GM12874 (cell line): ENCODE results near the gene ITGA11.

Source experiments
- TF ChIP-seq, protein P1 (sequence below): IDR thresholded peaks from 2 replicates; pipeline ENCODE4 v1.5.1; 2011; ENCODE audit warnings: low read depth, mild to moderate bottlenecking, control low read depth, low read length, moderate library complexity; ENCODE audit not compliant: insufficient read depth

The ITGA11 gene

DNA sequence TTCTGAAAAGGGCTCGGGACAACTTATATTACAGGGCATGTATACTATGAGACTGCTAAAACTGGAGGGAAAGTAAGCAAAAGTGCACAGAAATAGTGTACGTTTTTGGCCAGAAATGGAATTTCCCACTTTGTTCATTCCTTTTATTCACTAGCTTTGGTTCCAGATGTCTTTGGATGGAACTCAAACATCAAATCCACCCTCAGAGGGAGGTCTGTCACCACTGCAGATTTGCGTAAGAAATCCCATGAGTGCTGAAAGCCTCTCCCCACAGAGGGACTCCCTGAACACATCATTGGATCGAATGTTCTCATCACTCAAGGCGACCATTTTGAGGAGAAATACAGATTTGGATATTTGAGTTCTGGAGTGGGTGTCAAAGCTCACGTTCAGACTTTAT, 82.8 kb downstream of the ITGA11 start:
- TF ChIP-seq, protein P1, sequence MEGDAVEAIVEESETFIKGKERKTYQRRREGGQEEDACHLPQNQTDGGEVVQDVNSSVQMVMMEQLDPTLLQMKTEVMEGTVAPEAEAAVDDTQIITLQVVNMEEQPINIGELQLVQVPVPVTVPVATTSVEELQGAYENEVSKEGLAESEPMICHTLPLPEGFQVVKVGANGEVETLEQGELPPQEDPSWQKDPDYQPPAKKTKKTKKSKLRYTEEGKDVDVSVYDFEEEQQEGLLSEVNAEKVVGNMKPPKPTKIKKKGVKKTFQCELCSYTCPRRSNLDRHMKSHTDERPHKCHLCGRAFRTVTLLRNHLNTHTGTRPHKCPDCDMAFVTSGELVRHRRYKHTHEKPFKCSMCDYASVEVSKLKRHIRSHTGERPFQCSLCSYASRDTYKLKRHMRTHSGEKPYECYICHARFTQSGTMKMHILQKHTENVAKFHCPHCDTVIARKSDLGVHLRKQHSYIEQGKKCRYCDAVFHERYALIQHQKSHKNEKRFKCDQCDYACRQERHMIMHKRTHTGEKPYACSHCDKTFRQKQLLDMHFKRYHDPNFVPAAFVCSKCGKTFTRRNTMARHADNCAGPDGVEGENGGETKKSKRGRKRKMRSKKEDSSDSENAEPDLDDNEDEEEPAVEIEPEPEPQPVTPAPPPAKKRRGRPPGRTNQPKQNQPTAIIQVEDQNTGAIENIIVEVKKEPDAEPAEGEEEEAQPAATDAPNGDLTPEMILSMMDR, result no peak

GRCh38 chr15:68348606-68349005, 83.4 kb downstream of the ITGA11 start:
- TF ChIP-seq, protein P1, result no peak

DNA sequence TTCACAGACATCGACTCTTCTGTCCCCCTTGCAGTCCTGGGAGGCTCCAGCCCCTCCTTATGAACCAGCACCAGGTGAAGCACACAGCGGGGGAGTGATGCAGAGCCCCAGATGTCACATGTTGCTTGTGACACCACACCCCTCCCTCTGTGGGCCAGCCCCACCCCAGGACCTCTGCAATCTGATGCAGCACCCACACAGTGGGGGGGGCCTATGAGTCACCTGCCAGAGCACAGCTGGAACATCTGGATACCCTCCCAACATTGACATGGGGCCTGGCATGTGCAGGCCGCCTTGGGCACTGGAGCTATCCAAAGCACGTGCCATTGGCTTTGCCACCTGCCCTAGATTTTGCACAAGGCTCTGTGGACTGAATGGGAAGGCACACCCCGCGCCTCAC, 83.9 kb downstream of the ITGA11 start:
- TF ChIP-seq, protein P1, result no peak

DNA sequence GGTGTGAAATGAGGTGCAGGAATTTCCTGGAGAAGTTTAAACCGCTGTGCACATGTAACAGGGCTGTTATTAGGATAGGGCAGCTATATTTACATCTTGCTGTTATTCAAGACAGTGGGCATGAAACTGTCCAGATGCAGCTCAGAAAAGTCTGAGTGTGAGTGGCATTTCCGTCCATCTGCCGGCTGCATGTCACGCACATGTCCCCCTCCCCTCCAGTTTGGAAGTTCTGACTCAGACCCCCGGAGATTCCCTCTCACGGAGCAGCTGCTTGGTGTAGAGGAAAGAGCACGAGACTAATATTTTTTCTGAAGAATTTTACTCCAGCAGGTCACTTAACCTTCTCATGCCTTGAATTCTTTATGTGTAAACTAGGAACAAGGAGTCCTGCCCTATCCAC, 84.6 kb downstream of the ITGA11 start:
- TF ChIP-seq, protein P1, result no peak

DNA sequence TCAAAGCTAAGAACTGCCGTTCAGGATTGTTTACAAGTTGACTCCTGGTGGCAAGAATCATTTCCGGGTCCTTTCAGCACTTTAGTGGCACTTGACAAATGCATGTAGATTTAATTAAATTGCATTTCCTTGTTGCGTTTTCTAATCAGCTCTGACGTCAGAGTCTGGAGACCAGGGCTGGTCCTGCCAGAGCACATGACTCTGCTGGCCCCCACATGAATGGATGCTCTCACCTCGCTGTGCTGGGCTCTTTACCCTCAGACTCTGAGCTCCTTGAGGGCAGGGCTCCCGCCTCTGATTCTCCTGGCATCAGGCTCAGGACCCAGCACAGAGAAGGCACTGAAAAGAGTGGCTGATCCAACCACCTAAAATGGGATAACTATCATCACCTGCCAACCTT, 85.0 kb downstream of the ITGA11 start:
- TF ChIP-seq, protein P1, result no peak

GRCh38 chr15:68345481-68345880, 86.5 kb downstream of the ITGA11 start:
- TF ChIP-seq, protein P1, result no peak

DNA sequence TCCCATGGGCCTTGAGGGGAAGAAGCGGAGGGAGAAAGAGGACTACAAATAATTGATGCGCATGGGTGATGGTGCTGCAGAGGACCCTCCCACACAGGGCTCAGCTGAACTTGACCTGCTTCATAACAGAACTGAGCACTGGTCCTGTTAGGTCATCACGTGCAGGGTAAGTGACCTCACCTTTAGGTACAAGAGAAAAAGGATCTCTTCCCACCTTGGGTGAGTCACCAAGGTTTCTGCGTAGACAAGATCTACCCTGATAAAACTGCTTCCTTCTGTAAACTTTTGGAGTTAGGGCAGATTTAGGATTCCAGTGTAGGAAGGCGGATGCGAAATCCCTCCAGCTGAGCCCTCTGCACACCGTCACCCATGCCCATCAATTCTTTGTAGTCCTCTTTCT, 87.4 kb downstream of the ITGA11 start:
- TF ChIP-seq, protein P1, result no peak

DNA sequence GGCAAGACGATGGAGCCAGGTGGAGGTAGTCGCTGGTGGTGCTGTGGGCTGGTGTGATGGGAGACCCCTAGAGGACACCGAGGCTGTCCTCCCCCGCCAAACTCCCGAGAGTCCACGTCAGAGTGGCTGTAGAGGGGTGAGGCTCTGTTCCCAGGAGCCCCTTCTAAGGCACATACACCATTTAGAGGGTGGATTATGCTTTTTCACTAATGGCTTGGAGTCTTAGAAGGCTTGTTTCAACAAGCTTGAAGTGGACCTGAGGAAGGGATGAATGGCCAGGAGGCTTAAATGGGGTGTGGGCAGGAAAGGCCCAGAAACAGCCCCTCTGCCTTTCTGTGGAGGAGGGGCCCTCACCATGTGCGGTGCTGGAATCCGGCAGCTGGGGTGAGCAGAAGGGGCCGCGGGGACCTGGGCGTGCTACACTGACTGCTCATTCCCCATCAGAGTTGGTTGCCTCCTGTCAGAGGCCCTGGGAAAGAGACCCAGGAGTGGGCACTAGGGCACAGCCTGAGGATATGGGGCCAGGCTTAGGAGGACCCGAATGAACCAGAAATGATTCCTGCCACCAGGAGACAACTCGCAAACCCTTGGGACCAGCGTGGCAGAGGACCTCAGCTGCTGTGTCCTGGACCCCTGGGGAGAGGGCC, 88.3 kb downstream of the ITGA11 start:
- TF ChIP-seq, protein P1, result no peak
